Lung (tissue), 16 donors: Measurements from ENCODE around the gene COCH. TPM values are rescaled to one million over a fixed set of nuclear protein-coding genes. Genes with fewer than 3 reads are reported as not detected.

ENCODE experiments used
- ATAC-seq: fragments of 200-7000 bp; cut with Tn5 transposase; one replicate; pipeline ENCODE4 v1.9.1; 2020; ENCODE audit warnings: moderate number of reproducible peaks; ENCODE audit not compliant: insufficient read depth, low FRiP score
- DNase-seq, 3 donors: peaks; one replicate each; pipeline ENCODE4 v3.0.0-alpha.2; 2013 to 2017
- H3K27ac ChIP-seq, 2 donors: one replicate each; pipeline ENCODE4 v1.5.1; 2013; ENCODE audit warnings: mild to moderate bottlenecking in 2 of 2, moderate library complexity in 2 of 2, control low read depth in 1 of 2, inconsistent platforms in 1 of 2, low read depth in 1 of 2, low read length in 1 of 2
- H3K27me3 ChIP-seq, 3 donors: one replicate each; pipeline ENCODE4 v1.5.1; 2013; ENCODE audit warnings: low read length in 2 of 3; ENCODE audit not compliant: control insufficient read depth in 3 of 3, insufficient read depth in 3 of 3
- H3K36me3 ChIP-seq, 4 donors: one replicate each; pipeline ENCODE4 v1.5.1; 2013; ENCODE audit warnings: low read length in 4 of 4, mild to moderate bottlenecking in 1 of 4, moderate library complexity in 1 of 4; ENCODE audit not compliant: control insufficient read depth in 4 of 4, insufficient read depth in 4 of 4
- H3K4me1 ChIP-seq, 5 donors: one replicate each; pipeline ENCODE4 v1.5.1; 2013; ENCODE audit warnings: low read length in 5 of 5, mild to moderate bottlenecking in 2 of 5, moderate library complexity in 1 of 5; ENCODE audit not compliant: control insufficient read depth in 5 of 5, insufficient read depth in 5 of 5
- H3K4me3 ChIP-seq: one replicate; pipeline ENCODE4 v1.5.1; 2013; ENCODE audit warnings: mild to moderate bottlenecking, control low read depth, moderate library complexity
- H3K9ac ChIP-seq, 2 donors: one replicate each; pipeline ENCODE4 v1.5.1; 2013; ENCODE audit warnings: low read length in 2 of 2, control low read depth in 1 of 2; ENCODE audit not compliant: insufficient read depth in 1 of 2
- H3K9me3 ChIP-seq, 4 donors: one replicate each; pipeline ENCODE4 v1.5.1; 2013; ENCODE audit warnings: low read length in 3 of 4, mild to moderate bottlenecking in 1 of 4, moderate library complexity in 1 of 4; ENCODE audit not compliant: control insufficient read depth in 4 of 4, insufficient read depth in 3 of 4
- WGBS, 2 donors: extraction: QIAGEN DNeasy Blood & Tissue Kit; methylation state at CpG; one replicate each; pipeline ENCODE4 v1.1.7; 2013; 5-methylcytosine and 5-hydroxymethylcytosine counted together
- long read RNA-seq, 5 donors: transcript quantifications; one replicate each; lab custom pipeline, GENCODE V29; 2026
- polyA plus RNA-seq, 2 donors: library from polyadenylated mRNA; stranded (reverse); fragments of 200-250 nt; gene quantifications; one replicate each; pipeline ENCODE4 v1.2.1, GENCODE V29; 2013
- total RNA-seq, 2 donors: library from RNA; depleted of rRNA in 1 of 2; stranded (reverse); fragments of >200 nt in 1 of 2; gene quantifications; one replicate each; pipeline ENCODE4 v1.2.1, GENCODE V29; 2014 to 2021
- TF ChIP-seq, protein P1 (sequence below): IDR thresholded peaks from 2 replicates; pipeline ENCODE4 v1.5.1; 2012; ENCODE audit warnings: mild to moderate bottlenecking; ENCODE audit errors: control extremely low read depth, extremely low read depth
- donor health status: control.
- donor health status: control.
- donor health status: Bipolar disorder and iron deficiency.
- donor health status: healthy.
- donor health status: DM: yes; HTN: yes; CAD: no.

COCH gene
- total RNA-seq, result under 1 TPM; 0.31 to 0.71 TPM
- under 1 TPM; 0.06 to 0.31 TPM for polyA plus RNA-seq
- long read RNA-seq, donor 1, result 0 reads
- long read RNA-seq, donor 2, result 0 reads
- long read RNA-seq, donor 3, result 0 reads
- long read RNA-seq, donor 4, result 0 reads
- long read RNA-seq, donor 5, result 0 reads

- Histone ChIP-seq H3K4me1 (peaks cover 0 to 14% (median 0%) of the 10 kb centered on the region in 5 donors), H3K4me3 (peak within 1 kb of the TSS; percentile 29), H3K9me3 (no peaks in the 10 kb centered on the region), H3K36me3 (no peaks in the 10 kb centered on the region), H3K27ac (no peak within 1 kb of the TSS), H3K27me3 (peaks cover 0 to 51% (median 42%) of the 10 kb centered on the region in 3 donors), H3K9ac (no peak within 1 kb of the TSS)
- WGBS, 2 donors, result 1 to 3% methylated on average over 81 to 99 of the region's 99 CpGs
- TF ChIP-seq, protein P1, sequence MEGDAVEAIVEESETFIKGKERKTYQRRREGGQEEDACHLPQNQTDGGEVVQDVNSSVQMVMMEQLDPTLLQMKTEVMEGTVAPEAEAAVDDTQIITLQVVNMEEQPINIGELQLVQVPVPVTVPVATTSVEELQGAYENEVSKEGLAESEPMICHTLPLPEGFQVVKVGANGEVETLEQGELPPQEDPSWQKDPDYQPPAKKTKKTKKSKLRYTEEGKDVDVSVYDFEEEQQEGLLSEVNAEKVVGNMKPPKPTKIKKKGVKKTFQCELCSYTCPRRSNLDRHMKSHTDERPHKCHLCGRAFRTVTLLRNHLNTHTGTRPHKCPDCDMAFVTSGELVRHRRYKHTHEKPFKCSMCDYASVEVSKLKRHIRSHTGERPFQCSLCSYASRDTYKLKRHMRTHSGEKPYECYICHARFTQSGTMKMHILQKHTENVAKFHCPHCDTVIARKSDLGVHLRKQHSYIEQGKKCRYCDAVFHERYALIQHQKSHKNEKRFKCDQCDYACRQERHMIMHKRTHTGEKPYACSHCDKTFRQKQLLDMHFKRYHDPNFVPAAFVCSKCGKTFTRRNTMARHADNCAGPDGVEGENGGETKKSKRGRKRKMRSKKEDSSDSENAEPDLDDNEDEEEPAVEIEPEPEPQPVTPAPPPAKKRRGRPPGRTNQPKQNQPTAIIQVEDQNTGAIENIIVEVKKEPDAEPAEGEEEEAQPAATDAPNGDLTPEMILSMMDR, result no peak
- peak; percentile 32 to 45 (median 45) for DNase-seq
- peak; percentile 55 for ATAC-seq
Observed at GRCh38 chr14:30874120-30874998, at the start of gene COCH. Gene COCH, plus strand, starts transcription at chr14:30874559. Its CDS starts 380 bp downstream, at chr14:30874939.

- H3K9me3 ChIP-seq, result peaks cover 0 to 5% (median 2%) of the 10 kb centered on the region in 4 donors
- no peak overlapping the region for H3K27ac ChIP-seq
- H3K27me3 ChIP-seq, result no peaks in the 10 kb centered on the region
- H3K9ac ChIP-seq, result no peak overlapping the region
- no peak overlapping the region for H3K4me3 ChIP-seq
- no peaks in the 10 kb centered on the region for H3K4me1 ChIP-seq
- no peaks in the 10 kb centered on the region for H3K36me3 ChIP-seq
- 100% methylated on average over 1 of the region's 1 CpG for WGBS, 2 donors
- TF ChIP-seq, protein P1, result no peak
- DNase-seq (no peak), ATAC-seq (no peak)
Observed at GRCh38 chr14:30826070-30826469, 48.3 kb upstream of the COCH start.

DNA sequence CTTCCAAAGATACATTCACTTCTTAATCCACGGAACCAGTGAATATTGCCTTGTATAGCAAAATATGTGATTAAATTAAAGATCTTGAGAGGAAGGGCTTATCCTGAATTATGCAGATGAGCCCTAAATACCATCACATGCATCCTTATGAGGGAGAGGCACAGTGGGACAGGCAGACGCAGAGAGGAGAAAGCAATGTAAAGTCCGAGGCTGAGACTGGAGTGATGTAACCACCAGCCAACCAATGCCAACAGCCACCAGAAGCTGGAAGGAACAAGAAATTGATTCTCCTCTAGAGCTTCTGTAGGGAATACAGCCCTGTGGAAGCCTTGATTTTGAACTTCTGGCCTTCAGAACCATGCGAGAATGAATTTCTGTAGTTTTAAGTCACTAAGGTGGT lies 44.5 kb upstream of the COCH start:
- WGBS, 2 donors, result 89 to 93% methylated on average over 4 of the region's 4 CpGs
- TF ChIP-seq, protein P1, result no peak
- Histone ChIP-seq H3K9me3 (peaks cover 0 to 10% (median 5%) of the 10 kb centered on the region in 4 donors), H3K9ac (no peak overlapping the region), H3K27me3 (no peaks in the 10 kb centered on the region), H3K36me3 (no peaks in the 10 kb centered on the region), H3K27ac (no peak overlapping the region), H3K4me1 (no peaks in the 10 kb centered on the region), H3K4me3 (no peak overlapping the region)
- ATAC-seq (no peak), DNase-seq (no peak)
